HG03469 (cell line): ENCODE results near the gene TBC1D1.

Experiments used
- ATAC-seq: cut with Tn5 transposase; IDR thresholded peaks from one replicate; pipeline ENCODE4 v1.9.1; 2021; ENCODE audit warnings: mild to moderate bottlenecking, moderate library complexity, moderate number of reproducible peaks; ENCODE audit not compliant: unreplicated experiment

TBC1D1 gene

GRCh38 chr4:38037612-38038011 lies 146.7 kb downstream of the TBC1D1 start:
- ATAC-seq, result no peak

- ATAC-seq, result no peak
Observed at GRCh38 chr4:38040619-38041018, 149.7 kb downstream of the TBC1D1 start.

GRCh38 chr4:38044060-38044459 lies 153.2 kb downstream of the TBC1D1 start:
- no peak for ATAC-seq

GRCh38 chr4:38045289-38045988 lies 154.6 kb downstream of the TBC1D1 start:
- no peak for ATAC-seq

DNA sequence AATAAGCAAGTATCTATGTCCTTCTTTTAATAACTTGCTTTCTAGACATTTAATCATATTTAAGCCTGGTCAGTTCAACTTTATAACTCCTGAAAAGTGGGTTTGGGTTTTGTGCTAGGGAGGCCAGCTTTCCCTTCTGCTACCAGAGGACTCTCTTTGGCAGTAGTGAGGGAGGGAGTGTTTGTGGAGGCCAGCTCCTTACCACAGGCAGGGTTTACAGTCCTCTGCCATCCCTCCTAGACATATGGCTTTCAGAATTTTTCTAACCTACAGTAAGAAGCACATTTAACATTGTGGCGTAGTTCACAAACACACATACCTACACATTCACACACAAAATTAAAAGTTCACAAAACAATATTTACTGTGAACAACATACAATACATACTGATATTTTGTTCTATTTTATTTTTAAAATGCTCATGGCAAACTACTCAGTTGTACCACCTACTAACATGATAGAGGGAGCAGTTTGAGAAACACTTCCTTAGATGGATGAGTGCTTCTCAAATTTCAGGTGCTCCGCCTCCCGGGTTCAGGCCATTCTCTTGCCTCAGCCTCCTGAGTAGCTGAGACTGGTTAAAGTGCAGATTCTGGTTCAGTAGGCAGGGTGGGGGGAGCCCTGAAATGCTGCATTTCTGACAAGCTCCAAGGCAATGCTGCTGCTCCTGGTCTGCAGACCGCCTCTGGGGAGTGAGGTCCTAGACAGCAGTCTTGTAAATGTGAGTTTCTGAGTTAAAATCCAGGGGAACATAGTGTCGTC lies 156.0 kb downstream of the TBC1D1 start:
- no peak for ATAC-seq

- ATAC-seq, result no peak
Observed at GRCh38 chr4:38049545-38050170, 158.8 kb downstream of the TBC1D1 start.

DNA sequence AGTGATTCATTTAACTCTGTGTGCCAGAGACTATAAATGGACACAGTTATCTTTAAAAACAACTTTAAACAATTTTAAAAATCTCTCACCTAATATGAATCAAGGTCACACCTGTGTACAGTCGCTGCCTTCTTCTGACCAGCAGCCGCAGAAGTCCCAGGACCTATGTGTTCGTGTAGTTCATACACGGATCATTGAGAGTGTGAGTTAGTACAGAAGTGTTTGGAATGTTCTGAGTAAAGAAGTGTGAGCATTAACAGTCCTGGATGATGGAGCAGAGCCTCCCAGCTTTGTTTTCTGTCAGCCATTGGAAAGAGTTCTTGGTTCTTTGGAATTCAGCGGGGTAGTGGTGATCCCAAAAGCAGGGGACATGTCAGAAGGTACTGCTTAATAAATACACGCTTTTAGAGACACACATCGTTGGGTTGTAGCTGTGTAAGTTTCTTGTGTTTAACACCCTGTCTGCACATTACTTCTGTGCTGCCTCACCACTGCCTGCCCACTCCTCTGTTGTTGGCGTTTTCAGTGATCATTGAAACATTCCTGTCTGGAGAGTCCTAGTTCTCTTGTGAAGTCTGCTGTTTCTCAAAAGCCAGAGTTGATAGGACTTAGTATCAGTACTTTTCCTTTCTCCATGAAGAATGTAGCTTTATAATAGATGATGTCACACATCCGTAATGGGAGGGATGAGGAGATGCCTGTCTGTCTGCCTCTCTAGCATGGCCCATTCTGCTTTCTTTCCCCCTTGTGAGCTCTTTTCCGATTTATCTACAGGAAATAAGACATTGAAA lies 159.9 kb downstream of the TBC1D1 start:
- no peak for ATAC-seq

DNA sequence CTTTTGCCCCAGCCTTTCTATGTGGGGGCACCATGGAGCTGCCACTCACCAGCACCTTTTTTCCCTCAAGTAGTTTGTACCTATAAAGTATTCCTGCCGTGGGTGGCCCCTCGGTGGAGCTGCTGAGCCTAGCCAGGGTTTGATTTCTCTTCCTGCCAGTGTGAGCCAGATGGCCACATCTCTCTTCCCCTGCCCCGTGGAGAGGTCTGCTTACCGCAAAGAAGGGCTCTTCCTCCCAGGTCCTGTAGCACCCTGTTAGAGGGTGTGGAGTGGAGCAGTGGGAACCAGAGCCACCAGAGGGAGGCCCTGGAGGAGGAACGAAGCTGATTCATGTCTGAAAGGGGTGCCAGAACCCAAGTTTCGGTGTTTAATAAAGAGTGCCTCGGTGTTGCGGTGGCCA lies 164.7 kb downstream of the TBC1D1 start:
- no peak for ATAC-seq

DNA sequence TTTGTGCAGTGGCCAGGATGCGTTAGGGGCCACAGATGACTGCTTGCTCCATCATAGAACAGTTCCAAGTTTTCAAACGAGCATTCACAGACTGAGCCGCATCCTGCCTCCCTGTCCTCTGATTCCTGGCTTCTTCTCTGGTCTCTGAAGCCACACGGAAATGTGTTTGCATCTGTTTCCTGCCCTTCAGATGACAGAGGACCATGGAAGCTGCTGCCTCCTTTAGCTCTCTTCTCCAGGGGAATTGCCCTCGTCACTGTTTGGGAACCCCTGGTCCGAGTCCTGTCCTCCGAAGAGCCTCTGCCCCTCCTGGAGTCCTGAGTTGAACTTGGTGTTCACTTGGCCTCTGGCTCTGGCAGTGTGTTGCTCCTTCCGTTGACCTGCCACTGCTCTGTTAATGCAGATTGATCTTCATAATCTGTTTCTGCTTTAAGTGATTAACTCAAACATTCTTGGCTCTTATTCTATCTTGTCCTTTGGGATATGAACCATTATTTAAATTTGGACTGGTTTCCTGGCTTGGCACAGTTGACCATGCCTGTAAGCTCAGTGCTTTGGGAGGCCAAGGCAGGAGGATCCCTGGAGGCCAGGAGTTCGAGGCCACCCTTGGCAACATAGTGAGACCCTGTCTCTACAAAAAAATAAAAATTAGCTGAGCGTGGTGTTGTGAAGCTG lies 165.3 kb downstream of the TBC1D1 start:
- no peak for ATAC-seq

- no peak for ATAC-seq
Observed at GRCh38 chr4:38058151-38058550, 167.3 kb downstream of the TBC1D1 start.

DNA sequence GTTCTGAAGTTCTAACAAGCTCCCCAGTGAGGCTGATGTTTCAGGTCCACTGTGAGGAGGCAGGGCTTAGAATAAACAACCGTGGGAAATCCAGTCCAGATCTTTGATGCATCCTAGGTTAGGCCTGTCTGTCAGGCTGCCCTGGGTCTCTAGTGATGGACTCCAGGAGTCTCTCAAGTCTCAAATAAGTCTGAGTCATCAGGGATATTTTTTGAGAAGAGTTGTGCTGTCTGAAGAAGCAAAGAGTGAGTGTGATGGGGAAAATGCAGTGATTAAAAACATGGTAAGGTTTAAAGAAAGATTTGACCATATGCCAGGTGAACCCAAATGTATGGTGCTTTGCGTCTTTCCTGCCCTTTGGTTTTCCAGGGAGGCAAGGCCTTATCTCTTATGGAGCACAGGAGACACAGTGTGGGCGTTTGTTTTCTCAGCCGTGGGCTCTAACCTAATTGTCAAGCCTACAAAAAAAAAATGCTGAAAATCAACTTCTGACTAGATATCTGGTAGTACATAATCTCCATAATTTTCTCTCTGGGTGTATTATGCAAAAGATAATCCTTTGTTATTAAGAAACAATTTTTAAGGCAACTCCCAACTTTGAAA lies 170.0 kb downstream of the TBC1D1 start:
- ATAC-seq, result no peak

GRCh38 chr4:38062088-38062775 lies 171.3 kb downstream of the TBC1D1 start:
- ATAC-seq, result no peak

DNA sequence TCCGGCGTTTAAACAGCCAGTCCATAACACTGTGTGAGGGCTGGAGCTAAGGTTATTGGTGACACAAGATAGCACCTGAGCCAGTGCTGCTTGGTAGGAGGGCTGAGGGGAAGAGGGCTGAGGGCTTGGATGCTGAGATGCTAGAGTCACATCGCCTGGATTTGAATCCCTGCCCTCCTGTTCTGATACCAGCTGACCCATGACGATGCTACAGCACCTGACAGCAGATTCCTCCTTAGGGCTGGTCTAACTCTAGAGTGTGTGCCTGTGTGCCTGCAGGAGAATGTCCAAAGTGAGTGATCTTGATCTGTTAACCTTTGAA lies 171.9 kb downstream of the TBC1D1 start:
- ATAC-seq, result no peak

DNA sequence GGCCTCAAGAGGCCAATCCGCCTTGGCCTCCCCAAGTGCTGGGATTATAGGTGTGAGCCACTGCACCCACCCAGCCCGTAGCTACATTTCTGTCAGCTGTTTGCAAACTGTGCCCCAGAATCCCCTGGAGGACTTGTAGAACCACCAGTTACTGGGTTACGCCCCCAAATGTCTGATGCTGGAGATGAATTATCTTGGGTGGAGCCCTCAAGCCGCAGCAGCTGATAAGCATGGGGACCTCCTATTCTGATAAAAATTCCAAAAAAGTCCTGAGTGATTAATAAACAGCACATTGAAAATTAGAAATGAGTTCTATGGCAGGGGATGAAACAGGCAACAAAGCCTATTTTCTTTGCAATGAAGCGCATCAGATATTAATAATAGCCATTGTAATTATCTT lies 174.3 kb downstream of the TBC1D1 start:
- ATAC-seq, result no peak

GRCh38 chr4:38065900-38066299 lies 175.0 kb downstream of the TBC1D1 start:
- ATAC-seq, result no peak

DNA sequence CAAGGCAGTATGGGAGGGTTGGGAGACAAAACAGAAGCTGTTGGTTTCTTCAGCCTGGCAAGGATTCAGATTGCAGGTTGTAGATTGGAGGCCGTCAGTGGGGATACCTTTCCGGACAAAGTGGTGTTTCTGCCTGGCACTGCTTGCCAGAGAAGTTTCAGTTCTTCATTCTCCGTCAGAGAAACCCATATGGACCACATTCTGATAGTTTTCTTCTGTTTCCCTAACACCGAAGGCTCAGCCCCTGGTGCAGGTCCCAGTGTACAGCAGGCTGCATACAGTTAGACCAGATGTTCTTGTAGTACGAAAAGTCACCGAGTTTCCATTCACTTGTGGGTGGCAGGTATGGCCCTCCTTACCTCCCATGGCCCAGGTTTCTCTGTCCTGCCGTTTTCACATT lies 176.6 kb downstream of the TBC1D1 start:
- no peak for ATAC-seq

- ATAC-seq, result no peak
Observed at GRCh38 chr4:38068107-38068506, 177.2 kb downstream of the TBC1D1 start.

DNA sequence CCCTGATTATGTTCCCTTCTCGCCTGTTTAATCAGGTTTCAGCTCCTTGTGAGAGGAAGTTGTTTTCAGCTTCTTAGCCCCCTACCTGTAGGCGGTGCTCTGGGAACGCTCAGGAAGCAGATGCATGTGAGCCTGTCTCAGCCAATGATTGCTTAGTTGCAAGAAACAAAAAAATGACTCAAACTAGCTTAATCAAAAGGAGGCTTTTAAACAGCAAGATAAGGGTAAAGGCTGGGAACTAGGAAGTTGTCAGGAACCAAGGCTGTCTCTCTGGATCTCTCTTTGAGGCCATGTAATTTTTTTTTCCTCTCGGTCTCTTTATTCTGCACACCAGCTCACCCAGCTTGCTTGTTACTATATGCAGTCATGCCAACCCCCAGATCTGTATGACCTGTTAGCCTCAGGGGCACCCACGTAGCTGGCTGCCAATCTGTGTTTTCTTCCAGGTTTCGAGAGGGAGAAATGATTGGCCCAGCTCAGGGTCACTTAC lies 178.4 kb downstream of the TBC1D1 start:
- no peak for ATAC-seq

GRCh38 chr4:38071801-38072431 lies 181.0 kb downstream of the TBC1D1 start:
- ATAC-seq, result no peak
